GM23338 (cell line): ENCODE data around the gene RBKS. TPM values are rescaled to one million over a fixed set of nuclear protein-coding genes. Genes with fewer than 3 reads are reported as not detected.

Experiments used
- ATAC-seq: fragments of 200-7000 bp; cut with Tn5 transposase; 3 replicates; pipeline ENCODE4 v1.9.1; 2020
- DNase-seq: peaks from one replicate; pipeline ENCODE4 v3.0.0-alpha.2; 2015; ENCODE audit warnings: low spot score
- H2AFZ ChIP-seq: fragments of 200-600 bp; sonication (generic); 2 replicates; pipeline ENCODE4 v1.8.0; 2016; ENCODE audit warnings: antibody characterized with exemption, mild to moderate bottlenecking, moderate library complexity
- H3F3A ChIP-seq: fragments of 200-600 bp; sonication (generic); replicated peaks from 2 replicates; pipeline ENCODE4 v1.8.0; 2017; ENCODE audit warnings: antibody characterized with exemption, mixed run types, low read depth
- H3K27ac ChIP-seq: fragments of 200-600 bp; sonication (generic); 2 replicates; pipeline ENCODE4 v1.6.1; 2016; ENCODE audit warnings: low read depth
- H3K27me3 ChIP-seq: fragments of 200-600 bp; sonication (generic); 2 replicates; pipeline ENCODE4 v1.8.0; 2016; ENCODE audit warnings: mild to moderate bottlenecking, mixed run types, moderate library complexity; ENCODE audit not compliant: insufficient read depth
- H3K36me3 ChIP-seq: fragments of 200-600 bp; sonication (generic); 2 replicates; pipeline ENCODE4 v1.8.0; 2016; ENCODE audit warnings: mild to moderate bottlenecking; ENCODE audit not compliant: insufficient read depth
- H3K4me1 ChIP-seq: fragments of 200-600 bp; sonication (generic); 2 replicates; pipeline ENCODE4 v1.8.0; 2016; ENCODE audit warnings: mild to moderate bottlenecking, moderate library complexity; ENCODE audit not compliant: insufficient read depth
- H3K4me2 ChIP-seq: fragments of 200-600 bp; sonication (generic); 2 replicates; pipeline ENCODE4 v1.7.1; 2017; ENCODE audit warnings: mixed run types
- H3K4me3 ChIP-seq: fragments of 200-600 bp; sonication (generic); 2 replicates; pipeline ENCODE4 v1.6.1; 2016; ENCODE audit warnings: mixed run types
- H3K79me2 ChIP-seq: fragments of 200-600 bp; sonication (generic); replicated peaks from 2 replicates; pipeline ENCODE4 v1.8.0; 2017; ENCODE audit warnings: mild to moderate bottlenecking; ENCODE audit not compliant: insufficient read depth
- H3K9me2 ChIP-seq: fragments of 200-600 bp; sonication (generic); 2 replicates; pipeline ENCODE4 v1.8.0; 2017; ENCODE audit not compliant: insufficient read depth
- H4K20me1 ChIP-seq: fragments of 200-600 bp; sonication (generic); replicated peaks from 2 replicates; pipeline ENCODE4 v1.8.0; 2017; ENCODE audit warnings: mild to moderate bottlenecking; ENCODE audit not compliant: insufficient read depth
- H3K27ac Mint-ChIP-seq: 2 replicates; pipeline ENCODE4 v1.8.0; 2020; ENCODE audit warnings: inconsistent platforms, mild to moderate bottlenecking, moderate library complexity, mixed read lengths
- H3K27me3 Mint-ChIP-seq: 3 replicates; pipeline ENCODE4 v1.8.0; 2022; ENCODE audit warnings: low read depth, mild to moderate bottlenecking, moderate library complexity, mixed read lengths, inconsistent platforms; ENCODE audit not compliant: insufficient read depth, poor library complexity
- H3K36me3 Mint-ChIP-seq: 3 replicates; pipeline ENCODE4 v1.8.0; 2021; ENCODE audit warnings: low read depth, mild to moderate bottlenecking, inconsistent platforms, moderate library complexity, mixed read lengths
- H3K4me1 Mint-ChIP-seq: 3 replicates; pipeline ENCODE4 v1.8.0; 2020; ENCODE audit warnings: mild to moderate bottlenecking, inconsistent platforms, mixed read lengths
- H3K4me3 Mint-ChIP-seq: 3 replicates; pipeline ENCODE4 v1.8.0; 2021; ENCODE audit warnings: moderate library complexity, mild to moderate bottlenecking, inconsistent platforms, mixed read lengths
- H3K9me3 Mint-ChIP-seq: 3 replicates; pipeline ENCODE4 v1.8.0; 2020; ENCODE audit warnings: moderate library complexity, mild to moderate bottlenecking, inconsistent platforms, mixed read lengths
- CREB1 ChIP-seq: fragments of 250-450 bp; sonication (Bioruptor Pico); IDR thresholded peaks from 2 replicates; pipeline ENCODE4 v1.5.0; 2020; ENCODE audit warnings: low read depth, mild to moderate bottlenecking, moderate library complexity
- EZH2 ChIP-seq: fragments of 200-600 bp; sonication (generic); IDR thresholded peaks from one replicate; pipeline ENCODE4 v1.8.0; 2017; ENCODE audit warnings: antibody characterized with exemption, mild to moderate bottlenecking, low read depth; ENCODE audit not compliant: unreplicated experiment
- EZH2phosphoT487 ChIP-seq: fragments of 200-600 bp; sonication (generic); IDR thresholded peaks from one replicate; pipeline ENCODE4 v1.8.1; 2018; ENCODE audit warnings: antibody characterized with exemption; ENCODE audit not compliant: unreplicated experiment
- JUNB ChIP-seq: IDR thresholded peaks from one replicate; pipeline ENCODE4 v1.6.1; 2016; ENCODE audit warnings: antibody characterized with exemption; ENCODE audit not compliant: unreplicated experiment
- NANOG ChIP-seq: IDR thresholded peaks from 2 replicates; pipeline ENCODE4 v1.6.1; 2016; ENCODE audit warnings: antibody characterized with exemption, borderline replicate concordance
- POLR2AphosphoS5 ChIP-seq: IDR thresholded peaks from 2 replicates; pipeline ENCODE4 v1.6.1; 2016; ENCODE audit warnings: antibody characterized with exemption, low read depth
- STAT1 ChIP-seq: IDR thresholded peaks from one replicate; pipeline ENCODE4 v1.6.1; 2016; ENCODE audit warnings: antibody characterized with exemption; ENCODE audit not compliant: unreplicated experiment
- ZNF114 ChIP-seq: fragments of 250-450 bp; sonication (Bioruptor Pico); IDR thresholded peaks from 2 replicates; pipeline ENCODE4 v1.5.0; 2020; ENCODE audit warnings: mild to moderate bottlenecking, moderate library complexity
- ZNF331 ChIP-seq: fragments of 250-450 bp; sonication (Bioruptor Pico); IDR thresholded peaks from 2 replicates; pipeline ENCODE4 v1.5.0; 2020; ENCODE audit warnings: low read depth, mild to moderate bottlenecking, moderate library complexity
- polyA plus RNA-seq: library from polyadenylated mRNA; unstranded; fragments of >200 nt; fragmentation: Nextera tagmentation; extraction: Ambion mirVana; gene quantifications from 2 replicates; pipeline ENCODE4 v1.2.1, GENCODE V29; 2016
- total RNA-seq: library from RNA; depleted of rRNA; stranded (reverse); fragments of >200 nt; shearing (Covaris generic); gene quantifications from 2 replicates; pipeline ENCODE4 v1.2.3, GENCODE V29; 2014
- TF ChIP-seq, protein P1 (sequence below): fragments of 250-450 bp; sonication (Bioruptor Pico); IDR thresholded peaks from 2 replicates; pipeline ENCODE4 v1.5.0; 2020; ENCODE audit warnings: mild to moderate bottlenecking, moderate library complexity
- TF ChIP-seq, protein P2 (sequence below), 2 experiments: fragments of 200-600 bp in 1 of 2; sonication (generic) in 1 of 2; conservative IDR thresholded peaks; 2 replicates each; pipeline versions ENCODE4 v1.5.1 to v1.6.1; 2016 to 2017; ENCODE audit warnings: antibody characterized with exemption in 2 of 2, low read depth in 2 of 2, mild to moderate bottlenecking in 2 of 2, moderate library complexity in 1 of 2
- TF ChIP-seq, protein P3 (sequence below): IDR thresholded peaks from 2 replicates; pipeline ENCODE4 v1.6.1; 2016; ENCODE audit warnings: antibody characterized with exemption
- TF ChIP-seq, protein P4 (sequence below): IDR thresholded peaks from one replicate; pipeline ENCODE4 v1.6.1; 2018; ENCODE audit warnings: antibody characterized with exemption; ENCODE audit not compliant: unreplicated experiment

RBKS gene
- total and polyA plus RNA-seq, 2 experiments from 2014 or later, result 1.3 to 1.5 TPM

DNA sequence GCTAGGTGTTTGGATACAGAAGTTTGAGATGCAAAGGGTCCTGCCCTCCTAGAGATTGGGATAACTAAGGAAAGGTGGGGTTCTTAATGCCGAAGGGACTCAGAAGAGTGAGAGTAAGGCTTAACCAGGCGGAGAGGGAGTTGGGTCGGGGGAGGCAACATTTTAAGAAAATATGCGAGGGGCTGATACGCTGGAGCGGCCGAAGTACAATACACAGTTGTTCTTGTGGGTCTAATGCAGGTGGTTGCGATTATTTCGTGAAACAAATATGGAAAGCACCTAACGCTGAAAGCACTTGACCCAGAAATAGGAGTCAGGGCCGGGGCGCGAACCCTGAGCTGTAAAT, 119.0 kb downstream of the RBKS start:
- Mint-ChIP-seq H3K36me3 (peaks cover 5% of the 10 kb centered on the region; the same call in 2 of the 3 replicates), H3K4me3 (peak overlapping the region; percentile 98), H3K4me1 (peaks cover 23% of the 10 kb centered on the region; the same call in 2 of the 3 replicates), H3K27me3 (peaks cover 15% of the 10 kb centered on the region), H3K9me3 (no peaks in the 10 kb centered on the region), H3K27ac (peak overlapping the region; percentile 98)
- H3K27me3 ChIP-seq, result no peaks in the 10 kb centered on the region
- H3K36me3 ChIP-seq, result no peaks in the 10 kb centered on the region
- DNase-seq (no peak), ATAC-seq (no peak; the same call in 2 of the 3 replicates)
- H3K4me3 ChIP-seq, result peak overlapping the region; percentile 91
- peaks cover 44% of the 10 kb centered on the region for H3K79me2 ChIP-seq
- peaks cover 11% of the 10 kb centered on the region; the same call in 1 of the 2 replicates for H3K4me1 ChIP-seq
- 0 out of 2 replicates have a peak, but pooled peaks cover 3% of the 10 kb centered on the region for H3F3A ChIP-seq
- peak overlapping the region; percentile 92 for H2AFZ ChIP-seq
- peaks cover 11% of the 10 kb centered on the region for H4K20me1 ChIP-seq
- no peaks in the 10 kb centered on the region for H3K9me2 ChIP-seq
- H3K27ac ChIP-seq, result peak overlapping the region; percentile 91
- TF ChIP-seq ZNF331 (CRISPR knock-in tag) (no peak), EZH2 (no peak), STAT1 (no peak), NANOG (no peak), POLR2AphosphoS5 (no peak), EZH2phosphoT487 (no peak), JUNB (no peak), ZNF114 (CRISPR knock-in tag) (no peak), CREB1 (CRISPR knock-in tag) (no peak)
- TF ChIP-seq, protein P1, sequence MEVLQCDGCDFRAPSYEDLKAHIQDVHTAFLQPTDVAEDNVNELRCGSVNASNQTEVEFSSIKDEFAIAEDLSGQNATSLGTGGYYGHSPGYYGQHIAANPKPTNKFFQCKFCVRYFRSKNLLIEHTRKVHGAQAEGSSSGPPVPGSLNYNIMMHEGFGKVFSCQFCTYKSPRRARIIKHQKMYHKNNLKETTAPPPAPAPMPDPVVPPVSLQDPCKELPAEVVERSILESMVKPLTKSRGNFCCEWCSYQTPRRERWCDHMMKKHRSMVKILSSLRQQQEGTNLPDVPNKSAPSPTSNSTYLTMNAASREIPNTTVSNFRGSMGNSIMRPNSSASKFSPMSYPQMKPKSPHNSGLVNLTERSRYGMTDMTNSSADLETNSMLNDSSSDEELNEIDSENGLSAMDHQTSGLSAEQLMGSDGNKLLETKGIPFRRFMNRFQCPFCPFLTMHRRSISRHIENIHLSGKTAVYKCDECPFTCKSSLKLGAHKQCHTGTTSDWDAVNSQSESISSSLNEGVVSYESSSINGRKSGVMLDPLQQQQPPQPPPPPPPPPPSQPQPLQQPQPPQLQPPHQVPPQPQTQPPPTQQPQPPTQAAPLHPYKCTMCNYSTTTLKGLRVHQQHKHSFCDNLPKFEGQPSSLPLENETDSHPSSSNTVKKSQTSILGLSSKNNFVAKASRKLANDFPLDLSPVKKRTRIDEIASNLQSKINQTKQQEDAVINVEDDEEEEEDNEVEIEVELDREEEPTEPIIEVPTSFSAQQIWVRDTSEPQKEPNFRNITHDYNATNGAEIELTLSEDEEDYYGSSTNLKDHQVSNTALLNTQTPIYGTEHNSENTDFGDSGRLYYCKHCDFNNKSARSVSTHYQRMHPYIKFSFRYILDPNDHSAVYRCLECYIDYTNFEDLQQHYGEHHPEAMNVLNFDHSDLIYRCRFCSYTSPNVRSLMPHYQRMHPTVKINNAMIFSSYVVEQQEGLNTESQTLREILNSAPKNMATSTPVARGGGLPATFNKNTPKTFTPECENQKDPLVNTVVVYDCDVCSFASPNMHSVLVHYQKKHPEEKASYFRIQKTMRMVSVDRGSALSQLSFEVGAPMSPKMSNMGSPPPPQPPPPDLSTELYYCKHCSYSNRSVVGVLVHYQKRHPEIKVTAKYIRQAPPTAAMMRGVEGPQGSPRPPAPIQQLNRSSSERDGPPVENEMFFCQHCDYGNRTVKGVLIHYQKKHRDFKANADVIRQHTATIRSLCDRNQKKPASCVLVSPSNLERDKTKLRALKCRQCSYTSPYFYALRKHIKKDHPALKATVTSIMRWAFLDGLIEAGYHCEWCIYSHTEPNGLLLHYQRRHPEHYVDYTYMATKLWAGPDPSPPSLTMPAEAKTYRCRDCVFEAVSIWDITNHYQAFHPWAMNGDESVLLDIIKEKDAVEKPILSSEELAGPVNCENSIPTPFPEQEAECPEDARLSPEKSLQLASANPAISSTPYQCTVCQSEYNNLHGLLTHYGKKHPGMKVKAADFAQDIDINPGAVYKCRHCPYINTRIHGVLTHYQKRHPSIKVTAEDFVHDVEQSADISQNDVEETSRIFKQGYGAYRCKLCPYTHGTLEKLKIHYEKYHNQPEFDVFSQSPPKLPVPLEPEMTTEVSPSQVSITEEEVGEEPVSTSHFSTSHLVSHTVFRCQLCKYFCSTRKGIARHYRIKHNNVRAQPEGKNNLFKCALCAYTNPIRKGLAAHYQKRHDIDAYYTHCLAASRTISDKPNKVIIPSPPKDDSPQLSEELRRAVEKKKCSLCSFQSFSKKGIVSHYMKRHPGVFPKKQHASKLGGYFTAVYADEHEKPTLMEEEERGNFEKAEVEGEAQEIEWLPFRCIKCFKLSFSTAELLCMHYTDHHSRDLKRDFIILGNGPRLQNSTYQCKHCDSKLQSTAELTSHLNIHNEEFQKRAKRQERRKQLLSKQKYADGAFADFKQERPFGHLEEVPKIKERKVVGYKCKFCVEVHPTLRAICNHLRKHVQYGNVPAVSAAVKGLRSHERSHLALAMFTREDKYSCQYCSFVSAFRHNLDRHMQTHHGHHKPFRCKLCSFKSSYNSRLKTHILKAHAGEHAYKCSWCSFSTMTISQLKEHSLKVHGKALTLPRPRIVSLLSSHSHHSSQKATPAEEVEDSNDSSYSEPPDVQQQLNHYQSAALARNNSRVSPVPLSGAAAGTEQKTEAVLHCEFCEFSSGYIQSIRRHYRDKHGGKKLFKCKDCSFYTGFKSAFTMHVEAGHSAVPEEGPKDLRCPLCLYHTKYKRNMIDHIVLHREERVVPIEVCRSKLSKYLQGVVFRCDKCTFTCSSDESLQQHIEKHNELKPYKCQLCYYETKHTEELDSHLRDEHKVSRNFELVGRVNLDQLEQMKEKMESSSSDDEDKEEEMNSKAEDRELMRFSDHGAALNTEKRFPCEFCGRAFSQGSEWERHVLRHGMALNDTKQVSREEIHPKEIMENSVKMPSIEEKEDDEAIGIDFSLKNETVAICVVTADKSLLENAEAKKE (CRISPR knock-in tag), result no peak
- TF ChIP-seq, protein P2, sequence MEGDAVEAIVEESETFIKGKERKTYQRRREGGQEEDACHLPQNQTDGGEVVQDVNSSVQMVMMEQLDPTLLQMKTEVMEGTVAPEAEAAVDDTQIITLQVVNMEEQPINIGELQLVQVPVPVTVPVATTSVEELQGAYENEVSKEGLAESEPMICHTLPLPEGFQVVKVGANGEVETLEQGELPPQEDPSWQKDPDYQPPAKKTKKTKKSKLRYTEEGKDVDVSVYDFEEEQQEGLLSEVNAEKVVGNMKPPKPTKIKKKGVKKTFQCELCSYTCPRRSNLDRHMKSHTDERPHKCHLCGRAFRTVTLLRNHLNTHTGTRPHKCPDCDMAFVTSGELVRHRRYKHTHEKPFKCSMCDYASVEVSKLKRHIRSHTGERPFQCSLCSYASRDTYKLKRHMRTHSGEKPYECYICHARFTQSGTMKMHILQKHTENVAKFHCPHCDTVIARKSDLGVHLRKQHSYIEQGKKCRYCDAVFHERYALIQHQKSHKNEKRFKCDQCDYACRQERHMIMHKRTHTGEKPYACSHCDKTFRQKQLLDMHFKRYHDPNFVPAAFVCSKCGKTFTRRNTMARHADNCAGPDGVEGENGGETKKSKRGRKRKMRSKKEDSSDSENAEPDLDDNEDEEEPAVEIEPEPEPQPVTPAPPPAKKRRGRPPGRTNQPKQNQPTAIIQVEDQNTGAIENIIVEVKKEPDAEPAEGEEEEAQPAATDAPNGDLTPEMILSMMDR (conservative IDR thresholded peaks at IDR 0.05; ENCODE audit: low read depth in 2 of 2), result no peak
- TF ChIP-seq, protein P3, sequence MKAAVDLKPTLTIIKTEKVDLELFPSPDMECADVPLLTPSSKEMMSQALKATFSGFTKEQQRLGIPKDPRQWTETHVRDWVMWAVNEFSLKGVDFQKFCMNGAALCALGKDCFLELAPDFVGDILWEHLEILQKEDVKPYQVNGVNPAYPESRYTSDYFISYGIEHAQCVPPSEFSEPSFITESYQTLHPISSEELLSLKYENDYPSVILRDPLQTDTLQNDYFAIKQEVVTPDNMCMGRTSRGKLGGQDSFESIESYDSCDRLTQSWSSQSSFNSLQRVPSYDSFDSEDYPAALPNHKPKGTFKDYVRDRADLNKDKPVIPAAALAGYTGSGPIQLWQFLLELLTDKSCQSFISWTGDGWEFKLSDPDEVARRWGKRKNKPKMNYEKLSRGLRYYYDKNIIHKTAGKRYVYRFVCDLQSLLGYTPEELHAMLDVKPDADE, result no peak
- TF ChIP-seq, protein P4, sequence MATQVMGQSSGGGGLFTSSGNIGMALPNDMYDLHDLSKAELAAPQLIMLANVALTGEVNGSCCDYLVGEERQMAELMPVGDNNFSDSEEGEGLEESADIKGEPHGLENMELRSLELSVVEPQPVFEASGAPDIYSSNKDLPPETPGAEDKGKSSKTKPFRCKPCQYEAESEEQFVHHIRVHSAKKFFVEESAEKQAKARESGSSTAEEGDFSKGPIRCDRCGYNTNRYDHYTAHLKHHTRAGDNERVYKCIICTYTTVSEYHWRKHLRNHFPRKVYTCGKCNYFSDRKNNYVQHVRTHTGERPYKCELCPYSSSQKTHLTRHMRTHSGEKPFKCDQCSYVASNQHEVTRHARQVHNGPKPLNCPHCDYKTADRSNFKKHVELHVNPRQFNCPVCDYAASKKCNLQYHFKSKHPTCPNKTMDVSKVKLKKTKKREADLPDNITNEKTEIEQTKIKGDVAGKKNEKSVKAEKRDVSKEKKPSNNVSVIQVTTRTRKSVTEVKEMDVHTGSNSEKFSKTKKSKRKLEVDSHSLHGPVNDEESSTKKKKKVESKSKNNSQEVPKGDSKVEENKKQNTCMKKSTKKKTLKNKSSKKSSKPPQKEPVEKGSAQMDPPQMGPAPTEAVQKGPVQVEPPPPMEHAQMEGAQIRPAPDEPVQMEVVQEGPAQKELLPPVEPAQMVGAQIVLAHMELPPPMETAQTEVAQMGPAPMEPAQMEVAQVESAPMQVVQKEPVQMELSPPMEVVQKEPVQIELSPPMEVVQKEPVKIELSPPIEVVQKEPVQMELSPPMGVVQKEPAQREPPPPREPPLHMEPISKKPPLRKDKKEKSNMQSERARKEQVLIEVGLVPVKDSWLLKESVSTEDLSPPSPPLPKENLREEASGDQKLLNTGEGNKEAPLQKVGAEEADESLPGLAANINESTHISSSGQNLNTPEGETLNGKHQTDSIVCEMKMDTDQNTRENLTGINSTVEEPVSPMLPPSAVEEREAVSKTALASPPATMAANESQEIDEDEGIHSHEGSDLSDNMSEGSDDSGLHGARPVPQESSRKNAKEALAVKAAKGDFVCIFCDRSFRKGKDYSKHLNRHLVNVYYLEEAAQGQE, result no peak
- peak overlapping the region; percentile 96 for H3K4me2 ChIP-seq
